IMR-90 (cell line): ENCODE data around the gene CMIP.

Experiments used
- BHLHE40 ChIP-seq: fragments of 150-350 bp; IDR thresholded peaks from 2 replicates; pipeline ENCODE4 v1.6.1; 2016; ENCODE audit warnings: mild to moderate bottlenecking, low read depth, low read length
- CHD1 ChIP-seq: IDR thresholded peaks from 2 replicates; pipeline ENCODE4 v1.6.1; 2012; ENCODE audit warnings: low read depth, low read length, improper control_type of control experiment
- FOS ChIP-seq: fragments of 150-350 bp; IDR thresholded peaks from 2 replicates; pipeline ENCODE4 v1.6.1; 2016; ENCODE audit warnings: low read depth, low read length
- MAZ ChIP-seq: IDR thresholded peaks from 2 replicates; pipeline ENCODE4 v1.6.1; 2012; ENCODE audit warnings: low read depth, mild to moderate bottlenecking, low read length, improper control_type of control experiment, moderate library complexity, borderline replicate concordance
- POLR2A ChIP-seq: IDR thresholded peaks from 2 replicates; pipeline ENCODE4 v1.6.1; 2012; ENCODE audit warnings: mild to moderate bottlenecking, low read depth, low read length
- RAD21 ChIP-seq: IDR thresholded peaks from 2 replicates; pipeline ENCODE4 v1.6.1; 2012; ENCODE audit warnings: low read length, improper control_type of control experiment
- TF ChIP-seq, protein P1 (sequence below): conservative IDR thresholded peaks from 2 replicates; pipeline ENCODE4 v1.5.1; 2012; ENCODE audit warnings: mild to moderate bottlenecking, low read depth, low read length, improper control_type of control experiment

DNA sequence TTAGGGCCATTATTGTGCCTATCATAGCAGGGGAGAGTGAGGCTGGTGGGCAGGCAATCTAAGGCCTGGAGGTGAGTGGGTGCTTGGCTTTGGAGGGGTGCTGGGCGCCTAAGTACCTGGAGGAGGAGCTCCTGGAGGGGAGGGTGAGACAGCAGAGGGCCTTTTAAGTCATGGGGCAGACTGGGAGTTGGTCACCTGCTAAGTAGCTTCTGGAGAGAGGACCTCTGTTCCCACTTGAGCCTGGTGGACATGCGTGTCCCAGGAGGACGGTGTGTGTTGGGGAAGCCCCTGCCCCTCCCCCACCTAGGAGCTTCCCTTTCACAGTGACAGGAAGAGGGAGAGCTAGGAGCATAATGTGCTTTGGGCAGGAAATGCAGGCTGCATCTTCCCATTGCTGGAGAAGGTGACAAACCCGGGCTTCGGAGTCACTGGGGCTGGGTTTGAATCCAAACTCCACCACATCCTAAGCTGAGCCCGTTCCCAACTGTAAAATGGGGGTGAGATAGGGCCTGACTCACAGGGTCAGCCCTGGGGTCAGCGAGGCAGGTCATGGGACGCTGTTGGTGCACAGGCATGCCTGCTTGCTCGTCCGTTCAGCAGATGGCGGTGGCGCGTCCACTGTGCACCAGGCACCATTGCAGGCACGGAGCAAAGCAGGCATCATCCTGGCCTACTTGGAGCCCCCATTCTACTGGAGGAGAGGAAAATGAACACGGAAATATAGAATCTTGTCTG lies 37.9 kb downstream of the CMIP start:
- TF ChIP-seq, protein P1, sequence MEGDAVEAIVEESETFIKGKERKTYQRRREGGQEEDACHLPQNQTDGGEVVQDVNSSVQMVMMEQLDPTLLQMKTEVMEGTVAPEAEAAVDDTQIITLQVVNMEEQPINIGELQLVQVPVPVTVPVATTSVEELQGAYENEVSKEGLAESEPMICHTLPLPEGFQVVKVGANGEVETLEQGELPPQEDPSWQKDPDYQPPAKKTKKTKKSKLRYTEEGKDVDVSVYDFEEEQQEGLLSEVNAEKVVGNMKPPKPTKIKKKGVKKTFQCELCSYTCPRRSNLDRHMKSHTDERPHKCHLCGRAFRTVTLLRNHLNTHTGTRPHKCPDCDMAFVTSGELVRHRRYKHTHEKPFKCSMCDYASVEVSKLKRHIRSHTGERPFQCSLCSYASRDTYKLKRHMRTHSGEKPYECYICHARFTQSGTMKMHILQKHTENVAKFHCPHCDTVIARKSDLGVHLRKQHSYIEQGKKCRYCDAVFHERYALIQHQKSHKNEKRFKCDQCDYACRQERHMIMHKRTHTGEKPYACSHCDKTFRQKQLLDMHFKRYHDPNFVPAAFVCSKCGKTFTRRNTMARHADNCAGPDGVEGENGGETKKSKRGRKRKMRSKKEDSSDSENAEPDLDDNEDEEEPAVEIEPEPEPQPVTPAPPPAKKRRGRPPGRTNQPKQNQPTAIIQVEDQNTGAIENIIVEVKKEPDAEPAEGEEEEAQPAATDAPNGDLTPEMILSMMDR, result no peak
- TF ChIP-seq RAD21 (no peak), FOS (no peak), POLR2A (no peak), CHD1 (no peak), MAZ (no peak), BHLHE40 (no peak)
